K562 (cell line): Measurements from ENCODE around the gene PPWD1. TPM values are rescaled to one million over a fixed set of nuclear protein-coding genes. Genes with fewer than 3 reads are reported as not detected.

ENCODE experiments used
- BRD4 ChIP-seq: fragments of 200-600 bp; sonication (generic); IDR thresholded peaks from 2 replicates; pipeline ENCODE4 v1.6.1; 2017; ENCODE audit warnings: inconsistent platforms
- CBX1 ChIP-seq: sonication (generic); IDR thresholded peaks from 2 replicates; pipeline ENCODE4 v1.6.1; 2016; ENCODE audit warnings: antibody characterized with exemption, low read depth, mild to moderate bottlenecking
- CEBPG ChIP-seq, 3 experiments: fragments of 200-800 bp in 1 of 3; sonication (Bioruptor generic) in 1 of 3; sonication (generic) in 1 of 3; formaldehyde crosslinking in 1 of 3; IDR thresholded peaks in 2 of 3; conservative IDR thresholded peaks in 1 of 3; 2 replicates each; pipeline versions ENCODE4 v1.6.1 to v1.8.0; 2016 to 2022; ENCODE audit warnings: missing compliant biosample characterization in 2 of 3, missing genetic modification characterization in 2 of 3, mild to moderate bottlenecking in 1 of 3, missing genetic modification reagents in 1 of 3
- EZH2 ChIP-seq: IDR thresholded peaks from 2 replicates; pipeline ENCODE4 v1.6.1; 2012; ENCODE audit warnings: low read depth, mild to moderate bottlenecking, inconsistent platforms, low read length, borderline replicate concordance
- GATAD2A ChIP-seq: fragments of 450-650 bp; IDR thresholded peaks from 2 replicates; pipeline ENCODE4 v1.6.1; 2017
- KLF13 ChIP-seq: fragments of 450-650 bp; IDR thresholded peaks from 2 replicates; pipeline ENCODE4 v1.6.1; 2016; ENCODE audit warnings: missing genetic modification characterization, low read depth, mild to moderate bottlenecking, missing compliant biosample characterization, moderate library complexity, borderline replicate concordance
- MAFF ChIP-seq: IDR thresholded peaks from 2 replicates; pipeline ENCODE4 v1.6.1; 2012; ENCODE audit warnings: low read length, improper control_type of control experiment
- OTX1 ChIP-seq: fragments of 450-650 bp; formaldehyde crosslinking; IDR thresholded peaks from 2 replicates; pipeline ENCODE4 v1.4.0; 2022; ENCODE audit warnings: mild to moderate bottlenecking
- RB1 ChIP-seq: fragments of 450-650 bp; IDR thresholded peaks from 2 replicates; pipeline ENCODE4 v1.6.1; 2017; ENCODE audit warnings: low read depth, mild to moderate bottlenecking
- RBM22 ChIP-seq: fragments of 200-400 bp; formaldehyde crosslinking; IDR thresholded peaks from 2 replicates; pipeline ENCODE4 v1.6.1; 2018; ENCODE audit warnings: low read length, low read depth; ENCODE audit not compliant: poor library complexity, severe bottlenecking
- RBM34 ChIP-seq: fragments of 200-400 bp; formaldehyde crosslinking; IDR thresholded peaks from 2 replicates; pipeline ENCODE4 v1.6.1; 2018; ENCODE audit warnings: low read length, borderline replicate concordance; ENCODE audit not compliant: insufficient read depth
- ZNF324 ChIP-seq: fragments of 250-450 bp; sonication (Bioruptor Pico); IDR thresholded peaks from 2 replicates; pipeline ENCODE4 v1.4.0; 2020; ENCODE audit warnings: mild to moderate bottlenecking
- polyA plus RNA-seq, 8 experiments: library from polyadenylated mRNA; depleted of rRNA in 4 of 8; stranded (reverse) in 5 of 8; unstranded in 3 of 8; fragments of >200 nt; fragmentation: Nextera tagmentation in 2 of 8; fragmentation: Illumina TruSeq in 1 of 8; extraction: Ambion mirVana in 2 of 8; extraction: Trizol in 1 of 8; gene quantifications; 2 replicates each; pipeline versions ENCODE4 v1.2.1 to v1.2.3, GENCODE V29; 2011 to 2014; ENCODE audit warnings: inconsistent platforms in 1 of 8, missing spikeins in 1 of 8
- total RNA-seq, 7 experiments: library from RNA; depleted of rRNA in 6 of 7; stranded (reverse); fragments of >200 nt in 6 of 7; fragmentation: Illumina TruSeq in 2 of 7; extraction: Trizol in 2 of 7; gene quantifications; 2 replicates each; pipeline versions ENCODE4 v1.2.1 to v1.2.3, GENCODE V29; 2011 to 2021; ENCODE audit warnings: low replicate concordance in 1 of 7
- TF ChIP-seq, protein P1 (sequence below): IDR thresholded peaks from 2 replicates; pipeline ENCODE4 v1.6.1; 2012; ENCODE audit warnings: low read depth, low read length, improper control_type of control experiment, borderline replicate concordance
- TF ChIP-seq, protein P2 (sequence below): fragments of 450-650 bp; formaldehyde crosslinking; IDR thresholded peaks from 2 replicates; pipeline ENCODE4 v1.4.0; 2020; ENCODE audit warnings: mild to moderate bottlenecking, mixed read lengths
- TF ChIP-seq, protein P3 (sequence below): fragments of 450-650 bp; conservative IDR thresholded peaks from 2 replicates; pipeline ENCODE4 v1.6.1; 2016; ENCODE audit warnings: missing genetic modification characterization, low read depth, mild to moderate bottlenecking, control low read depth, missing compliant biosample characterization
- TF ChIP-seq, protein P4 (sequence below): fragments of 250-450 bp; sonication (Bioruptor Pico); IDR thresholded peaks from 2 replicates; pipeline ENCODE4 v1.5.0; 2020; ENCODE audit warnings: mild to moderate bottlenecking, borderline replicate concordance

Gene PPWD1
- total and polyA plus RNA-seq, 9 of the 15 experiments (the other 6 are each of a cell fraction or from before 2014, with no cell fraction given) = 24.1 to 89.2 (median 51.4) TPM

DNA sequence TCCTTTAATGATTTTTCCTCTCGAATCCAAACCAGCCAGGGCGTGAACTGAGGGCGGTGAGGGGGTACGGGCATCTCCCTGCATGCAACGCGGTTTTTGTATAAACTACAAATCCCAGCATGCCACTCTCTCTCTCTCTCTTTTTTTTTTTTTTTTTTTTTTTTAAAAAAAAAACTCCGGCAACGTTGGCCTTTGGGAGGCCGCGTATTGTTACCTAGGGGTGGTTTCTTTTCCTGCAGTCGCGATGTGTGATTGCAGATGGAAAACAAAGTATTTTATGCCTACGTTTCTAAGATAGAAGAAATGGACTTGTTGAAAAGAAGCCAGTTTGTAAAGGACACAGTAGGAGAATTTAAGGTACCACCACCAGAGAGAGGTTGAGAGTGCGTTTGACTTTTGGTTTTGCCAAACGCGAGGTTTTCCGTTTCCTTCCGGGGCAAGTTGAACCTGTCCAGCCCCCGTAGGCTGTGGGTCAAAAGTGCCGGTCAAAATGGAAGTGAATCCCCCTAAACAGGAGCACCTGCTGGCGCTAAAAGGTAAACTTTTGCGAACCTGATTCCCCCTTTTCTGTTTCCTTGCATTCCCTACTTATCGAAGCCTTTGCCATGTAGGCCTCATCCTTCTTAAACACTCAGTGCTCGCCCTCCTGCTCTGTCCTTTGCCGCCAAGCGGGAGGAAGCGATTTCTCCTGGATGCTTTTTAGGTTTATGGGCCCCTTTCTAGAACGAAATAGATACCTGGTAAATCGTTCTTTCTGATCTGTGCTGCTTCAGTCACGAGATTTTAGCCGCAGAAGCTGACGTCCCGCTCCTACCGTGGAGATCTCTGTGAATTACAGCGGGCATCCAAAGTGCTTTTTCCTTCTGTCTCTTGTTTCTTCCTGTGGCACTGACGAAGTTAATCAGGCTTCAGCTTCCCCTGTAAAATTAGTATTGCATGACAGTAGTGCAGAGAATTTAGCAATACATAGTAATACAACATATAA is 61.8 kb downstream of the PPWD1 start, which contains the start of the genes SHLD3 and TRAPPC13 (continued):
- TF ChIP-seq MAFF (no peak; the same call in 1 of the 2 replicates), OTX1 (no peak), RB1 (peak; percentile 32; the same call in 1 of the 2 replicates), EZH2 (no peak), CEBPG (CRISPR knock-in tag; IDR thresholded peaks at IDR 0.05) (no peak), CEBPG (tag; conservative IDR thresholded peaks at IDR 0.05 in 1 of 2, IDR thresholded peaks at IDR 0.05 in 1 of 2) (no peak), BRD4 (no peak), RBM34 (no peak), RBM22 (no peak), GATAD2A (0 out of 2 replicates have a peak, but pooled peaks have one; percentile 55), ZNF324 (CRISPR knock-in tag) (no peak), CBX1 (no peak), KLF13 (tag) (no peak; the same call in 1 of the 2 replicates)
- TF ChIP-seq, protein P1, sequence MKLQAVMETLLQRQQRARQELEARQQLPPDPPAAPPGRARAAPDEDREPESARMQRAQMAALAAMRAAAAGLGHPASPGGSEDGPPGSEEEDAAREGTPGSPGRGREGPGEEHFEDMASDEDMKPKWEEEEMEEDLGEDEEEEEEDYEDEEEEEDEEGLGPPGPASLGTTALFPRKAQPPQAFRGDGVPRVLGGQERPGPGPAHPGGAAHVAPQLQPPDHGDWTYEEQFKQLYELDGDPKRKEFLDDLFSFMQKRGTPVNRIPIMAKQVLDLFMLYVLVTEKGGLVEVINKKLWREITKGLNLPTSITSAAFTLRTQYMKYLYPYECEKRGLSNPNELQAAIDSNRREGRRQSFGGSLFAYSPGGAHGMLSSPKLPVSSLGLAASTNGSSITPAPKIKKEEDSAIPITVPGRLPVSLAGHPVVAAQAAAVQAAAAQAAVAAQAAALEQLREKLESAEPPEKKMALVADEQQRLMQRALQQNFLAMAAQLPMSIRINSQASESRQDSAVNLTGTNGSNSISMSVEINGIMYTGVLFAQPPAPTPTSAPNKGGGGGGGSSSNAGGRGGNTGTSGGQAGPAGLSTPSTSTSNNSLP = no peak
- TF ChIP-seq, protein P2, sequence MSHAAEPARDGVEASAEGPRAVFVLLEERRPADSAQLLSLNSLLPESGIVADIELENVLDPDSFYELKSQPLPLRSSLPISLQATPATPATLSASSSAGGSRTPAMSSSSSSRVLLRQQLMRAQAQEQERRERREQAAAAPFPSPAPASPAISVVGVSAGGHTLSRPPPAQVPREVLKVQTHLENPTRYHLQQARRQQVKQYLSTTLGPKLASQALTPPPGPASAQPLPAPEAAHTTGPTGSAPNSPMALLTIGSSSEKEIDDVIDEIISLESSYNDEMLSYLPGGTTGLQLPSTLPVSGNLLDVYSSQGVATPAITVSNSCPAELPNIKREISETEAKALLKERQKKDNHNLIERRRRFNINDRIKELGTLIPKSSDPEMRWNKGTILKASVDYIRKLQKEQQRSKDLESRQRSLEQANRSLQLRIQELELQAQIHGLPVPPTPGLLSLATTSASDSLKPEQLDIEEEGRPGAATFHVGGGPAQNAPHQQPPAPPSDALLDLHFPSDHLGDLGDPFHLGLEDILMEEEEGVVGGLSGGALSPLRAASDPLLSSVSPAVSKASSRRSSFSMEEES (CRISPR knock-in tag) = no peak; the same call in 1 of the 2 replicates
- TF ChIP-seq, protein P3, sequence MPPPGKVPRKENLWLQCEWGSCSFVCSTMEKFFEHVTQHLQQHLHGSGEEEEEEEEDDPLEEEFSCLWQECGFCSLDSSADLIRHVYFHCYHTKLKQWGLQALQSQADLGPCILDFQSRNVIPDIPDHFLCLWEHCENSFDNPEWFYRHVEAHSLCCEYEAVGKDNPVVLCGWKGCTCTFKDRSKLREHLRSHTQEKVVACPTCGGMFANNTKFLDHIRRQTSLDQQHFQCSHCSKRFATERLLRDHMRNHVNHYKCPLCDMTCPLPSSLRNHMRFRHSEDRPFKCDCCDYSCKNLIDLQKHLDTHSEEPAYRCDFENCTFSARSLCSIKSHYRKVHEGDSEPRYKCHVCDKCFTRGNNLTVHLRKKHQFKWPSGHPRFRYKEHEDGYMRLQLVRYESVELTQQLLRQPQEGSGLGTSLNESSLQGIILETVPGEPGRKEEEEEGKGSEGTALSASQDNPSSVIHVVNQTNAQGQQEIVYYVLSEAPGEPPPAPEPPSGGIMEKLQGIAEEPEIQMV (tag) = no peak
- TF ChIP-seq, protein P4, sequence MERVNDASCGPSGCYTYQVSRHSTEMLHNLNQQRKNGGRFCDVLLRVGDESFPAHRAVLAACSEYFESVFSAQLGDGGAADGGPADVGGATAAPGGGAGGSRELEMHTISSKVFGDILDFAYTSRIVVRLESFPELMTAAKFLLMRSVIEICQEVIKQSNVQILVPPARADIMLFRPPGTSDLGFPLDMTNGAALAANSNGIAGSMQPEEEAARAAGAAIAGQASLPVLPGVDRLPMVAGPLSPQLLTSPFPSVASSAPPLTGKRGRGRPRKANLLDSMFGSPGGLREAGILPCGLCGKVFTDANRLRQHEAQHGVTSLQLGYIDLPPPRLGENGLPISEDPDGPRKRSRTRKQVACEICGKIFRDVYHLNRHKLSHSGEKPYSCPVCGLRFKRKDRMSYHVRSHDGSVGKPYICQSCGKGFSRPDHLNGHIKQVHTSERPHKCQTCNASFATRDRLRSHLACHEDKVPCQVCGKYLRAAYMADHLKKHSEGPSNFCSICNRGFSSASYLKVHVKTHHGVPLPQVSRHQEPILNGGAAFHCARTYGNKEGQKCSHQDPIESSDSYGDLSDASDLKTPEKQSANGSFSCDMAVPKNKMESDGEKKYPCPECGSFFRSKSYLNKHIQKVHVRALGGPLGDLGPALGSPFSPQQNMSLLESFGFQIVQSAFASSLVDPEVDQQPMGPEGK (CRISPR knock-in tag) = no peak
